Ecto neural progenitor cell (in vitro differentiated cells): ENCODE measurements around the gene CUL1.

ENCODE experiments used
- DNase-seq: peaks from one replicate; pipeline ENCODE4 v3.0.0-alpha.2; 2018; ENCODE audit warnings: low spot score

CUL1 gene

DNA sequence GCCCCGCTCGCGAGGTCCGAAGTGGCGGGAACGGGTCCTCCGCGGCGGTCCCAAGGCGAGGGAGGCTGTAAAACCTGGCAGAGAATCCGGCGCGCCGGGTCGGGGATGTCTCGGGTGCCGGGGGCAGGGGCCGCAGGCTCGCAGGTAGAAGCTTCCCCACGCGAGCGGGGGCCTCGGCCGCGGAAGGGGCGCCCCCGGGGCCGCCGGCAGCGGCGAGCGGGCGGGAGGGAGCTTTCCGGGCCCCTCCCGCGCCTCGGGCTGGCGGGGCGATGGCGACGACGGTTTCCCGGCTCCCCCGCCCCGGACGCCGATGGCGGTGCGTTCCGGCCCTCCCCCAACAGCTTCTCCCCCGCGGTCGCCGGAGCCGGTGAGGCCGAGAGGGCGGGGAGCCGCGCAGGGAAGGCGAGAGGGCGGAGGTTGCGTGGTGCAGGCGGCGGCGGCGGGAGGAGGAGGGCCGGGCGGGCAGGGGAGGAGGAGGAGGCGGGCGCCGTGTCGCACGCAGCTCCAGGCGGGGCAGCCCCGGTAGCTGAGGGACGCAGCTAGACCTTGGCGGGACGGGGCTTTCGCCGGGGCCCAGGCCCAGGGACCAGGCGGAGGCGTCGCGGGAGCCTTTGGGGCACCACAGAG is at the start of gene CUL1:
Gene CUL1 (plus strand): TSS at position 507 of the 627 bp plus-strand sequence. CDS start 31,220 bp downstream, outside the sequence.
- DNase-seq: peak; percentile 87

DNA sequence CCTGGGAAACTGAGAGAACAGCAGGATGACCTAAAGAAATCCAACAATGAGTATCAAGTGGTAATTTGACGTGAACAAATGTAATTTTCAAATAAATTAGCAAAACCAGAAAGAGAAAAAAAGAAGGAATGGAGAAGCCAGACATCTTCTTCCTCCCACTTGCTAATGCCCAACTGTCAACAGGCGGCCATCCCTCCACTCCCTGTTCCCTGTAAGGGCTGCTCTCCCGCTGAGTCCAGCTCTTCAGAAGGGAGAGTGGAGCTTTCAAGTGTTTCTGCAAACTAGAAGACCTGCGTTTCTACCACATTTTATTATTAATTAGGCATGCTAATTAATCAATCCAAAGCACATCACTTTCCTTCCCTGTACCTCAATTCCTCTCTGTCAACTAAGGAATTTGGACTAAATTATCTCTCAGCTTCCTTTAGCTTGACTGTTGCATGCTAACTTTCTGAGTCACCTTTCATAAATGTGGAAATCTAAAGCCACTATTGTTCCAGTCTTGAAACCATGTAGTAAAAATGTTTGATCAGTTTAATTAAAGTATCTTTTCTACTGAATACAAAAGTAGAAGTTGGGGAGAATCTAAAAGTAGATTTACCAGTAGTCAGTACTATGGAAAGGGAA is 48.4 kb upstream of the CUL1 start:
- DNase-seq: no peak

- no peak for DNase-seq
Measured at GRCh38 chr7:148652773-148653172, 45.9 kb upstream of the CUL1 start.

DNA sequence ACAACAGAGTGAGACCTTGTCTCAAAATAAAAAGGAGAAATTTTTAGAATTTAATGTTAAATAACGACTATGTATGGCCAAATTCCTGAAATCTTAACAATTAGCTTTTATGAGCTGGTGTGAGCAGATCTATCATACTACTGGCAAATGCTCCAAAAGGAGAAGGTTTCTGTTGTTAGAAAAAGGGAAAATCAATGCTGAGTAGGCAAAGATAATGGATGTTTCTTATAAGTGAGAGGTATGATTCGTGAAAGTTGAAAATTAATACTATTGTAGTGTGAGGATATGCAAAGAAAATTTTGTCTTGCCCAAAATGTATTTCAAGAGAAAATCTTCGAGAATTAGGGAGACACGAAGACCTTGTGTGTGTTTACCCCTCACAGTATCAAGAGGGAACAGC is 40.8 kb upstream of the CUL1 start:
- no peak for DNase-seq

DNA sequence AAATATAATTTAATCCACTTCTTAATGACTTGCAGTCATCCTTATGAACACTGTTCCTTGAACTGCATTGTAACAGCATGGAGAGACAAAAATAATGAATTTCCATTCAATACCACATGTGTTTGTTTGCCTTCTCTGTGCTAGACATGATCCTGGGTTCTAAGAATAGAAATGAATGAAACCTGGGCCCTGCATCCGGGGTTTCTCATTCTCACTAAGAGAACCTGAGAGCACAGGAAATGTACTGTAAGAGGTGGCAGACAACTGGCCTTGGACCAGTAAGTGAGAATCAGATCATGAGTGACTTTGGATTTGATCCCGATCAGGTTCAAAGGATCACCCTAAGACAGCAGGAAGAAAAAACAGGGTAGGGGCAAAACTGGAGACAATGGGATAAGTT is 37.2 kb upstream of the CUL1 start:
- DNase-seq: no peak

DNA sequence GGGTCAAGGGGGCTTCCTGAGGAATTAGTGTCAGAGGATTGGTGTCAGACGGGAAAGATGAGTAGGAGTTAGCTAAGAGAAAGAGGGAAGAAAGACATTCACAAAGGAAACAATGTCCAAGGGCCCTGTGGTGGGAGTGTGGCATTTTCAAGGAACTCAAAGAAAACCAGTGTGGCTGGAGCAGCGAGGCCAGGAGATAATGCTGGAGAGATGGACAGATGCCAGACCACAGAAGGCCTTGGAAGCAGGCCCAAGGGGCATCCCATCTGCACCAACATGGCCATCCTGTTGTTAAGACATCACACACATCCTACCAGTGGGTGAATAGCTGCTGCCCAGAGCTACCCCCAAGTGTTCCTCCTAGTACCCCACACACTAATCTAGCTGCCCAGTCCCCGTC is 36.1 kb upstream of the CUL1 start:
- no peak for DNase-seq

- no peak for DNase-seq
Measured at GRCh38 chr7:148664324-148664723, 34.4 kb upstream of the CUL1 start.

GRCh38 chr7:148665221-148665620 is 33.5 kb upstream of the CUL1 start:
- no peak for DNase-seq

DNA sequence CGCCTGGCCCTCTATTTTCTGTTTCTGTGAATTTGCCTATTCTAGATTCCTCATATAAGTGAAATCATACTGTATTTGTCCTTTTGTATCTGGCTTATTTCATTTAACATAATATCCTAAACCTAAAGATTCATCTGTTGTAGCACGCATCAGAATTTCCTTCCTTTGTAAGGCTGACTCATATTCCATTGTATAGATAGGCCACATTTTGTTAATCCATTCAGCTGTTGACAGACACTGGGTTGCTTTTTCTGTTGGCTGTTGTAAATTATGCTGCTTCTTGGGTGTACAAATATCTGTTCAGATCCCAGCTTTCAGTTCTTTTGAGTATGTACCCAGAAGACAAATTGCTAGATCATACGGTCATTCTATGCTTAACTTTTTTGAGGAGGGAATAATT is 28.8 kb upstream of the CUL1 start:
- no peak for DNase-seq

DNA sequence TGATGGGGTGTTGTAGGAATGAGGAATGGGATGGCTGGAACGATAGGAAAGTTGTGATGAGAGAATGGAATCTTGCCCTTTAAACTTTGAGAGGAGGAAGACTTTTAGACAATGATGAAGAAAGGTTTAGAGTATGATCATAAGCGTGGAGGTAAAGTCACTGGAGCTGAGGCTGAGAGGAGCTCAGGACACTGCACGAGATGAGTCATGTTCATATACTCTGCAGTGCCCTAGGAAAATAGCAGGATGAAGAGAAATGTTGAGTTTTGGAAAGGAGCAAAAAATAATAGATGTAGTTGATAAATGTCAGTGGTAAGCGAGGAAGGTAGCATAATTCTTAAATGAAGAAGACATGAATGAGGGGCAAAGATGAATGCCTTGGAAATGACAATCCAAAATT is 28.3 kb upstream of the CUL1 start:
- no peak for DNase-seq

GRCh38 chr7:148670807-148671206 is 27.9 kb upstream of the CUL1 start:
- no peak for DNase-seq

GRCh38 chr7:148672041-148672440 is 26.7 kb upstream of the CUL1 start:
- DNase-seq: no peak

GRCh38 chr7:148674689-148675088 is 24.0 kb upstream of the CUL1 start:
- no peak for DNase-seq

DNA sequence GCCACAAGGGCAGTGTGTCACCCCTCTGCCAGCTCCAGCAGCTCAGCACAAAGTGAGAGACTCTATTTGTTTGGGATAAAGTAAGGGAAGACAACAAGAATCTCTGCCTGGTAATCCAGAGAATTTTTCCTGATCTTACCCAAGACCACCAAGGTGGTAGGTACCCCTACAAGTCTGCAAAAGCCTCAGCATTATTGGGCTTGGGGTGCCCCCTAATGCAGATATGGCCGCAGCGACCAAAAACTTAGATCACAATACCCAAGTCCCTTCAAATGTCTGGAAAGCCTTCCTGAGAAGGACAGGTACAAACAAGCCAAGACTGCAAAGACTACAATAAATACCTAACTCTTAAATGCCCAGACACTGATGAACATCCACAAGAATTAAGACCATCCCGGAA is 22.4 kb upstream of the CUL1 start:
- no peak for DNase-seq

DNA sequence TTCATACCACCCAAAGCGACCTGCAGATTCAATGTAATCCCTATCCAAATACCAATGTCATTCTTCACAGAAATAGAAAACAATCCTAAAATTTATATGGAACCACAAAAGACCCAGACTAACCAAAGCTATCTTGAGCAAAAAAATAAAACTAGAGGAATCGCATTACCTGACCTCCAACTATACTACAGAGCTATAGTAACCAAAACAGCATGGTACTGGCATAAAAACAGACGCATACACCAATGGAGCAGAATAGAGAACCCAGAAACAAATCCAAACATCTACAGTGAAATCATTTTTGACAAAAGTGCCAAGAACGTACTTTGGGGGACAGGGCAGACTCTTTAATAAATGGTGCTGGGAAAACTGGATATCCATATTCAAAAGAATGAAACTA is 16.9 kb upstream of the CUL1 start:
- no peak for DNase-seq

DNA sequence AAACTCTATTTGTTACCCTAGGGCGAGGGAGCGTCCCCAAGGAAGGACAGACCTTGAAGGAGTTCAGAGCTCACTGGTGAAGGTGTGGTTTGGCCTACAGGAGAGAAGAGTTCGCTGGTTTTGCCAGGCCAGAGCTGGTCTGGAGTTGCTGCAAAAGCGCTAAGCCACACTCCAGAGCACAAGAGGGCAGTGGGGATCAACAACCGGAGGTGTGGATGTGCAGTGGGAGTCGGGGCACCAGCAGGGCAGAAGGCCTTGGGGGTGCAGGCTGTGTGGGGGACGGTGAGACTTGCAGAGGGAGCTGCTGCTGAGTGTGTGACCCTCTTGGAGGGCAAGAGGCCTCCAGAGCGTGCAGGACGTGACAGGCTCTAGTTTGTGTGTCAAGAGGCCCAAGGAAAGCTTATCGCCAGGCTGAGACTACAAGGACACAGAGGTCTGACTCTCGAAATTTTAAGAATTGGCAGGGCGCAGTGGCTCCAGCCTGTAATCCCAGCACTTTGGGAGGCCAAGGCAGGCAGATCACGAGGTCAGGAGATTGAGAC is 14.3 kb upstream of the CUL1 start:
- DNase-seq: no peak

- DNase-seq: no peak
Measured at GRCh38 chr7:148686312-148686937, 12.3 kb upstream of the CUL1 start.

- no peak for DNase-seq
Measured at GRCh38 chr7:148687555-148687954, 11.1 kb upstream of the CUL1 start.

DNA sequence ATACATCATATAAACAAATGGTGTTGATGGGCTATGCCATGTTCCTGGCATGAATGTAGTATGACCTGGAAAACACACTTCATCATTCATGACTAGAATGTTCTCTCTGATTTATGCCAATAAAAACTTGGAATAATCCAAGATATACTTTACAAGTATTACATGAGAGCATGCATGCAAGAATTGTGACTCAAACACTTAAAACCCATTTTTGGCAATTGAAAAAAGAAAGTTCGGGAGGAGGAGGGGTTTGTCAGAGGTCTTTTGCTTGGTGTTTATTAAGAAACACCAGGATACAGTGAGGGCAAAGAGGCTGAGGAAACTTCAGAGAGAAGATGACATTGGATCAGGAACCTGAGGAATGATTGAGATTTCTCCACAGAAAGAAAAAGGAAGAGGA is 10.2 kb upstream of the CUL1 start:
- no peak for DNase-seq

GRCh38 chr7:148693651-148694050 is 5.1 kb upstream of the CUL1 start:
- no peak for DNase-seq

DNA sequence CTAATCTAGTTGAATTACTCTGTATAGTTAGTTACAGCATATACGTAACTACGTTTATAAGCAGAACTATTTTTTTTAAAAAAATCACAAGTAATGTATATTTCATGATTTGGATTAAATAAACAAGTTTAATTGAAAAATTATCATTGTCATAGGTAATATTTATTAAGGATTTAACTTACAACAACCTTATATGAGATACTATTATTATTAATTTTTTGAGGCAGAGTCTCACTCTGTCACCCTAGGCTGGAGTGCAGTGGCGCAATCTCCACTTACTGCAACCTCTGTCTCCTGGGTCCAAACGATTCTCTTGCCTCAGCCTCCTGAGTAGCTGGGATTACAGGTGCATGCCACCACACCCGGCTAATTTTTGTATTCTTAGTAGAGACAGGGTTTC is 4.1 kb upstream of the CUL1 start:
- DNase-seq: no peak

DNA sequence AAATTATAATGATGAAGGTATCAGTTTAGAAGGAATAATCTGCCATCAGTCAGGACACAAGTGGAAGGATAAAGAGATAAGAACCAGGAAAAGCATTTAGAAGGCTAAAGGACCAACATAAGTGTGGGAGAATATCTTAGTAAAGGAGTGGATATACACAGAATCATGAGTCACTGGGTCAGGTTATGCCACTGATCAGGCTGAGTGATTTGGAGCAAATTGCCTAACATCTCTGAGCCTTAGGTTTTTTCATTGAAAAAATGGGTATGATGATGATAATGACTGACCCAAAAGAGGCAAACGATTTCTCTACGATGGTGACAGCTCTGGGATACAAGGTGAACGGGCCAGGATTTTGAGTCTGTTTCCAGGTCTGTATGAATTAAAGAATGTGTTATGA is 2.8 kb upstream of the CUL1 start:
- DNase-seq: no peak

GRCh38 chr7:148696787-148697186 is 1.9 kb upstream of the CUL1 start:
- no peak for DNase-seq
